HG03457 (cell line): ENCODE data around the gene POM121L2.

Experiments used
- ATAC-seq: cut with Tn5 transposase; IDR thresholded peaks from one replicate; pipeline ENCODE4 v1.9.1; 2021; ENCODE audit warnings: moderate number of reproducible peaks; ENCODE audit not compliant: unreplicated experiment

Gene POM121L2

DNA sequence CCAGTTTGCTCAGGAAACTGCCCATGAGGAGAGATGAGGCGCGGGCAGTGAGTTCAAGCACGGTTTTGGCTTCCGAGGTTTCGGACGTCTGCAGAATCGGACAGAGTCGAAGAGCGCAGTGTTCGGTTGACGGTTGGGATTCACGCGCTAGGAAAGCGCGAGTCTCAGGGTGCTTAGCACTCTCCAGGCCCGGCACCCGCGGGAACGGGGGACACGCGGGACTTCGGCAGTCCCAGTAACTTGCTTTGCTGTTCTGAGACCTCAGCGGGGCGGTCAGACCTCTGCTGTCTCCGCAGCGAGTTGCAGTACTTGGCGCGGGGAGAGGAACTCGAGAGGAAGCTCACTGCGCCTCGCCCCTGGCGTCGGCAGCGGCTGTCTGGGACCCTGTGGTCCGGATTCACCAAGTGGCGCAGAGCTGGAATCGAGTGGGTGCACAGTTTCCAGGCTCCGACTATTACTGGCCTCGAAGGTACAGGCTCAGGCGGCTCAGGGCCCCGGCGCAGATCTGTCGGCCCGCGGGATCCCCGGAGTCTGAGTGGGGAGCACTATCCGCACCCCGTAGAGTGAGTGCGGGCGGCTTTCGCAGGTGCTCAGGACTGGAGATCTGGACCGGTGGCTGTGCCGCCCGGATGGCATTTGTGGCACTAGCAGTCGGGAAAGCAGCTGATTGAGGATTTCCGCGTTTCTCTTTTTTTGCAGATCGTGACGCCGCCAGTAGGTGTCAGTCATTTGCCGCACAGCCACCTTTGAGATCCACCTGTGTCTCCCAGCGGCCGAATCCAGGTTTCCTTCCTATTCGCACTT is at the start of gene POM121L2:
TSS of gene POM121L2 (minus strand) at position 128 of the 804 bp plus-strand sequence. CDS start at position 25, 103 bp downstream.
- no peak for ATAC-seq

DNA sequence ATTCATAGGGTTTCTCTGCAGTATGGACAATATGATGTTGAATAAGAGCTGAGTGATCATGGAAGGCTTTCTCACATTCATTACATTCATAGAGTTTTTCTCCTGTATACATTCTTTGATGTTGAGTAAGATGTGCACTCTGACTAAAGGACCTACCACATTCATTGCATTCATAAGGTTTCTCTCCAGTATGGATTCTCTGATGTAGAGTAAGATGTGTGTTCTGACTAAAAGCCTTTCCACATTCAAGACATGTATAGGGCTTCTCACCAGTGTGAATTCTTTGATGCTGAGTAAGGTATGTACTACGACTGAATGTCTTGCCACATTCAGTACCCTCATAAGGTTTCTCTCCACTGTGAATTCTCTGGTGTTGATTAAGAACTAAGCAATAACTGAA is 47.2 kb upstream of the POM121L2 start:
- no peak for ATAC-seq

GRCh38 chr6:27358786-27359185 is 46.7 kb upstream of the POM121L2 start:
- no peak for ATAC-seq

- no peak for ATAC-seq
Measured at GRCh38 chr6:27352850-27353249, 40.8 kb upstream of the POM121L2 start.

- ATAC-seq, result no peak
Measured at GRCh38 chr6:27334141-27334540, 22.1 kb upstream of the POM121L2 start.

DNA sequence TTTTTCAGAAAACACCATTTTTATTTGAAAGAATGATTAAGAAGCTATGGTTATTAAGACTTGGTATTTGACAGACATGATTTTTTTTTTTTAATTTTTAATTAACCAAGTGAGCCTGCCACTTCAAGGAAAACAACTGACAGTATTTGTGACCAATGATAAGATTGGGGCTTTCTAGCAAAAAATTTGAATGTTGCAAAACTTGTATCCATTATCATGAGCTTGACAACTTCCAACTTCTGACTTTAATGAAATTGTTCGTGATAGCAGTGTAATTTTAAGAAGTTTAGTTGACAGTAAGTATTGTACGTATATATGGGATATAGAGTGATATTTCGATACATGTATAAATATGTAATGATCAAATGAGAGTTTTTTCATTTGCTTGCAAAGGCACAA is 21.6 kb upstream of the POM121L2 start:
- no peak for ATAC-seq

DNA sequence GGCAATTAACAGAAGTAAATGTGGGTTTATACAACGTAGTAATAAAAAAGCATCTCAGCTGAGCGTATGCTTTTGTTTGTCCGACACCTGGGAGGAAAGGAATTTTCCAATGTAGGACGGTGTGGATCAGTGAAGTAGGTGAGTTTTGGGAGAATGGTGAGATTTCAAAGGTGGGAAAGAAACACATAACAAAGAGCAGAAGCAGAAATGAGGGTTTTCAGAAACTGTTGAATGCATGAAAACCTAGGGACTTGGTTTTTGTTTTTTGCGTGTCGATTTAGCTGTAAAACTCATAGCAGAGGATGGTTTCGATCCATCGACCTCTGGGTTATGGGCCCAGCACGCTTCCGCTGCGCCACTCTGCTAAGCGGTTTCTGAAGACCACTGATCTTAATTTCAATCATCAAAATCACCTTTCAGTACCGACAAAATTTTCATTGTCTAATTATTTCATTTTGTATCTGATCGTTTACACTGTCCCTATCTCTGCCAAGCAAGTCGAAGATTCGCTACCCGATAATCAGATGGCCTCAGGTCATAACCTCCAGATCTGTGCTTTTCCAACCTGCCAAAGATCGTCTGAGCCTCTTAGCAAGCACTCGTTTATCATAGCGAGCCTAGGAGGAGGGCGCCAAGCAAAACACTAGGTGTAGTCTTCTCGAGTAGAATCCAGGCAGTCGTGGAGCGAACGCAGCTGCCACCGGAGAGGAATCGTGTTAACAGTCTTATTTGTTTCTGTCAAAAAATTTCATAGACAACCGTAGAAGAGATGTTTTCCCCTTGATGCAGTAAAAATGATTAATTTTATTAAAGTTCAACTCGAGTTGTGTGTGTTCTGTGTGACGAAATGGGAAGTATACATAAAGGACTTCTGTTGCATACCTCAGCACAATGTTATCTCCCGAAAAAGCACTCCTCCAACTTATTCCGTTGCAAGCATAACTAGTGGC is 20.9 kb upstream of the POM121L2 start:
- ATAC-seq, result no peak

GRCh38 chr6:27327023-27327738 is 15.1 kb upstream of the POM121L2 start:
- no peak for ATAC-seq

- ATAC-seq, result no peak
Measured at GRCh38 chr6:27321901-27322300, 9.8 kb upstream of the POM121L2 start.

GRCh38 chr6:27321370-27321769 is 9.3 kb upstream of the POM121L2 start:
- no peak for ATAC-seq

DNA sequence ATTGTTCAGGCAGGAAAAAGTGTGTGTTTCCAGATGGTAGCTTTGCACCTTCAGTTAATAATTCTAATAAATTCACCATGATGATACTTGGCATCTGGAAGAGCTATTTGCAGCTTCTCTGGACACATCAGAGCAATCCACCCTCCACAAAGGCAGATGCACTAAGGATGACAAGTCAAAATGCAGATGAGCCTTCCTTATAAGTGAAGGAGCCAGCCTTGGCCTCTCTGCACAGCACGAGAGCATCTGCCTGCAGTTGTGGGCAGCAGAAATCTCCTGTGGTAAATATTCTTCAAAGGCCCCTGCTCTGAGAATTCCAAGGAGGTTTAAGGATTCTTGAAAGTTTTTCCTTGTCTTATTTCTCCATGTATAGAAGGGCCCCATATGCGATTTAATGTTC is 6.9 kb upstream of the POM121L2 start:
- no peak for ATAC-seq

DNA sequence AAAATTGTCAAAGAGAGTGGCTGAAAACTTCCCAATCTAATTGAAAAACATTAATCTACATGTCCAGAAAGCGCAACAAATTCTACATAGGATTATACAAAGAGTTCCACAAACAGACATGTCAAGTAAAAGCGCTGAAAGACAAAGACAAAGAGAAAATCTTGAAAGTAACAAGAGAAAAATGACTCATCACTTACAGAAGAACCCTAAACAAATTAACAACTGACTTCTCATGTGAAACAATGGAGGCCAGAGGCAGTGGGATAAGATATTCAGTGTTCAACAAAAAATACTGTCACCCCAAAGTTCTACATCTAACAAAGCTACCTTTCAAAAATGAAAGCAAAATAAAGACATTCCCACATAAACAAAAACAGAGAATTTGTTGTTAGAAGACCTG is 2.0 kb upstream of the POM121L2 start:
- no peak for ATAC-seq

GRCh38 chr6:27312950-27313271 is 838 bp upstream of the POM121L2 start:
- ATAC-seq, result no peak

DNA sequence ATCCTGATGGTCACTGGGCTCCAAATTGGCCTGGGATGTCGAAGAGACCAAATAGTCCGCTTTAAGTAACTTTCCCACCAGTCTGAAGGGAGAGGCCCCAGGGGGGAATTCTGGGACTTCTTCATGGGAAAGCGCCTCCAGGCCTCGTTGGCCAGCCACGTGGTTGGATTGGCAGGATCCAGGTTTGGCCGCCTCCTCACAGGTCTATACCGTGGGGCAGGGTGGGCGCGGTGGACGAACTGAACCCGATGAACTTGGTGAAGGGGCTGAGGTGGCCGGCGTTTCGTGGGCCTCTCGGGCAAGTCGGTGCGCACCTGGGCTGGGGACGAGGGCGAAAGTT is 297 bp downstream of the POM121L2 start:
- no peak for ATAC-seq

DNA sequence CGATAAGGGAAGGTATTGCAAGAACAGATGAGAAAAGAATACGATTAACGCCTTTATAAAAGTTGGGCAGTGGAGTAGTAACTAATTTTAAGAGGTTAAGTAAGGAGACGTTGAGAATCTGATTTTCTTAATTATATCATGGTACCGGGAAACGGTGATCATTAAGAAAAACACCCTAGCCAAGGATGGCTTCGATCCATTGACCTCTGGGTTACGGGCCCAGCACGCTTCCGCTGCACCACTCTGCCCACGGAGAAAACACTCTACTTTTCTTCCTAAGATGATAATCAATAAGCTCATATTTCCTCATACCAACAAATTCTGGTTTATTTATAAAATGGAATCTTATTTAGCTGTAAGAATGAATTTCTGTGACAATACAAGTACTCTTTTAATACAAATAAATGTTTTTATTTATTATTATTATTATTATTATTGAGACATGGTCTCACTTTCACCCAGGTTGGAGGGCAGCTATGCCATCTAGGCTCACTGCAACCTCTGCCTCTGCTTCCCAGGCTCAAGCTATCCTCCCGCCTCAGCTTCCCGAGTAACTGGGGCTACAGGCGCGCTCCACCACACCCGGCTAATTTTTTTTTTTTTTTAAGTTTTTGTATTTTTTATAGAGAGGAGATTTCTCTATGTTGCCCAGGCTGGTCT is 8.3 kb downstream of the POM121L2 start:
- no peak for ATAC-seq

GRCh38 chr6:27297857-27298730 is 14.0 kb downstream of the POM121L2 start:
- no peak for ATAC-seq

DNA sequence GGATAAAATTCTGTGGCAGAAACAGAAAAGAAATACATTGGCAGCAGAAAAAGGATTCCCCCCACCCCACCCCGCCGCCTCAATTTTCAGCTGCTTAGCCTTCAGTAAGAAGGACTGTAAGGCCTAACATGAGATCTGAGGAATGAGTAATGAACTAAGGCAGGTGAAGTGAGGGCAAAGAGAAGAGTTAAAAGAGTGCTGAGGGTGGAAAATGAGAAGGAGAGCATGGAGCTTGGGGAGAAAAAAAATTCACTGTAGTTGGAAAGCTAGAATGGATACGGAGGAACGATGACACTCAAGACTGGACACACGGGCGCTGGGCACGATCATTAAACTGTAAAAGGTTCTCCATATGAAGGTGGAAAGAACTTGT is 14.6 kb downstream of the POM121L2 start:
- ATAC-seq, result no peak

DNA sequence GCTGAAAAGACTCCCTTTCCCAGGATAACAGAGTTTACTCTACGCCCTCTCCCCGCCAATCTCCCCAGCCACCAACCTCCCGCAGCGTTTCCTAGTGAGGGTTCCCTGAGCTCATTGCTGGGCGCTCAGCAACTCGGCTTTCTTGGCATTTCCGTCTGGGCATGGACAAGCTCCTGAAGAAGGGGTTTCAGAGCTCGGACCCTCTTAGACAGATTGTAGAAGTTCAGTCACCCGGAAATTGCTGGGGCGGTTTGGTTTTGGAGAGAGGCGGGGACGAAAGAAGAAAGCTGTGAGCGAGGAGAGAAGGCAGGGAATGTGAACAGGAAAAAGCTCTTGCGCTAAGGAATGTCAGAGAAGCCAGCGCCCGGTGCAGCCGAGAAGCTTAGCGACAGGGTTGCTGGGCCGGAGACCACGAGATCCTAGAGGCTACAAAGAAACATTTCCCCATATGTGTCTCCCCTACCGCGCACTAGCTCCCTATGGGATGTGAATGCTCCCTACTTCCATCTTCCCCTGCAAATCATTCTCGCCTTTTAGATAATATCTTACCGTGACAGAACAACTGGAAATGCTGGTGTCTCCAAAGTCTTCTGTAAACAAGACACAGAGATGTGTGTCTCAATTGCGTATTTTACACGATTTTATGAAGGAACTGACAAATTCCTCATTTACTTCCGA is 15.8 kb downstream of the POM121L2 start:
- no peak for ATAC-seq

DNA sequence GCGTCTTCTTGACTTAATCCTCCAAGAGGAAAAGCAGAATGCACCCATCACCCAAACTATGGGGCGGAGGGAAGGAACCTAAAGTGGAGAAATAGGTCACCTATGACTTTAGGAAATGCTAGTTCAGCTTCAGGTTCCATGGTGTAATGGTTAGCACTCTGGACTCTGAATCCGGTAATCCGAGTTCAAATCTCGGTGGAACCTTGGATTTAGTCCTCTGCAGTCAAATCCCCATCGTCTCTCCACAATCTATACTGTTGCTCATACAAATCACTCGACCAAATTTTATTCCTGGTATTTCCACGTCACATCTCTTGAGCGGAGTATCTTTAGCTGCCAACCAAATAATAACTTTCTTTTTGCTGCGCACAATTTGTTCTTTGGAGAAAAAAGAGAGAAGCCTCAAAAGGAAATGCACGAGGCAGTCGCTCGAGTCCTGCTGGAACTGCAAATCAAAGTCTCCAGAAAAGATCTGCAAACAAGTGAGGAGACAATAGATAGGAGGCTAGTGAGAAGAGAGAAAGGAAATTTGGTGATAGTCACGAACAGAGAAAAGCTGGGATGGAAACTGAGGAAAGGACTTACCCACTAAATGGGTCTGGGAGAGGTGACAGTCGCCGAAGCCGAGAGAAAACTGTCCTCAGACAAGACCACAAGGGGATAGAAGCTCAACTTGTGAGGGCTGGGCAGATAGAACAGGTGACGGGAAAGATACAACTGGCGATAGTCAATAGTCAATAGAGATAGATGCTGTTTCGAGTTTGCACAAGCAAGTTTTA is 16.6 kb downstream of the POM121L2 start:
- no peak for ATAC-seq
